ENCODE results near the gene SCN8A. TPM values are rescaled to one million over a fixed set of nuclear protein-coding genes. Genes with fewer than 3 reads are reported as not detected.

Gene SCN8A
- total RNA-seq, 1 donor = 33.7 TPM

DNA sequence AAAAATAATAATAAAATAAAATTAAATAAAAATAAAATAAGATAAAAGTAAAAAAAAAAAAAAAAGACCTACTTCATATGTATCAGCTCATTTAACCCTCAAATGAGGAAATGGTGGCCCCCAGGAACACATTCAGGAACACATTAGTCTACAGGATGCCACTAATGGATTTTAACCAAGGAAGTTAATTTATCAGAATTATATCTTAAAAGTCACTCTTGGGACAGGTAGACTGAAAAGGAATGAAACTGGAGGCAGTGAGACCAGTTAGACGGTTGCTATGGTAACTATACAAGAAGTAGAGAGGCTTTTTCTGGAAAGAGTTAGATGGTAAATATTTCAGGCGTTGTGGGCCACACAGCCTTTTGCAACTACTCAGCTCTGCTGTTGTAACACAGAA, 54.9 kb downstream of the SCN8A start:
- TF ChIP-seq, protein P1, sequence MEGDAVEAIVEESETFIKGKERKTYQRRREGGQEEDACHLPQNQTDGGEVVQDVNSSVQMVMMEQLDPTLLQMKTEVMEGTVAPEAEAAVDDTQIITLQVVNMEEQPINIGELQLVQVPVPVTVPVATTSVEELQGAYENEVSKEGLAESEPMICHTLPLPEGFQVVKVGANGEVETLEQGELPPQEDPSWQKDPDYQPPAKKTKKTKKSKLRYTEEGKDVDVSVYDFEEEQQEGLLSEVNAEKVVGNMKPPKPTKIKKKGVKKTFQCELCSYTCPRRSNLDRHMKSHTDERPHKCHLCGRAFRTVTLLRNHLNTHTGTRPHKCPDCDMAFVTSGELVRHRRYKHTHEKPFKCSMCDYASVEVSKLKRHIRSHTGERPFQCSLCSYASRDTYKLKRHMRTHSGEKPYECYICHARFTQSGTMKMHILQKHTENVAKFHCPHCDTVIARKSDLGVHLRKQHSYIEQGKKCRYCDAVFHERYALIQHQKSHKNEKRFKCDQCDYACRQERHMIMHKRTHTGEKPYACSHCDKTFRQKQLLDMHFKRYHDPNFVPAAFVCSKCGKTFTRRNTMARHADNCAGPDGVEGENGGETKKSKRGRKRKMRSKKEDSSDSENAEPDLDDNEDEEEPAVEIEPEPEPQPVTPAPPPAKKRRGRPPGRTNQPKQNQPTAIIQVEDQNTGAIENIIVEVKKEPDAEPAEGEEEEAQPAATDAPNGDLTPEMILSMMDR (IDR thresholded peaks at IDR 0.05; ENCODE audit: insufficient read depth, low read depth, low read length) = no peak

DNA sequence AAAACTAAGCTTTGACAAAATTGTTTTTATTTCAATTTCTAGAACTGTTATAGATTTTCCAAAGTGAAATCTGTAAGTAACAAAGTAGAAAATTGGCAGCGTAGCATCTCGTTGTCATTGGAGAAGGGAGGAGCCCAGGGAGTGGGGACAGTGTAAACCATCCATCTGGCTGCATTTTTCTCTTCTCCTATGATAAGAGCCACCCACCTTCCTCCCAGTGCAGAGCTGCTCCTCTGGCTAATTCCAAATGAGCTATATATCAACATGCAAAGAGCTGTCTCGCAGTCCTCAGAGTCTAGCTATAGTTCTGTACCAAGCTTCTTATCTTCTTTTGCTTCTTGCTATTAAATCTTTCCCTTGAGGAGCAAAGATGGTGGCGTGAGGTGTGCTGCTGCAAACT, 56.6 kb downstream of the SCN8A start:
- TF ChIP-seq, protein P1 (IDR thresholded peaks at IDR 0.05; ENCODE audit: insufficient read depth, low read depth, low read length) = no peak
- DNase-seq (ENCODE audit: low read depth) = no peak
- H3K4me3 ChIP-seq (ENCODE audit: low read depth, low read length) = no peak overlapping the region

More for the DNA sequence above, 54.9 kb downstream of the SCN8A start:
- no peak for DNase-seq (ENCODE audit: low read depth)
- H3K4me3 ChIP-seq (ENCODE audit: low read depth, low read length) = no peak overlapping the region

DNA sequence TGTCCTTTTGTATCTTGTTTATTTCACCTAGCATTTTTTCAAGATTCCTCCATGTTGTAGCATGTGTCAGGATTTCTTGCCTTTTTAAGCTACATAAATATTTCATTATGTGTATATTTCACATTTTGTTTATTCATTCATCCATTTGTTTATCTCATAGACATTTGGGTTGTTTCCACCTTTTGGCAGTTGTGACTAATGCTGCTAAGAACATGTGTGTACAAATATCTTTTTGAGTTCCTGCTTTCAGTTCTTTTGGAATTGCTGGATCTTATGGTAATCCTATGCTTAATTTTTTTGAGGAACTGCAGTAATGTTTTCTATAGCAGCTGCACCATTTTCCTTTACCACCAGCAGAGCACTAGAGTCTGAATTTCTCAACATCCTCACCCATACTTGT, 62.4 kb downstream of the SCN8A start:
- TF ChIP-seq, protein P1 (IDR thresholded peaks at IDR 0.05; ENCODE audit: insufficient read depth, low read depth, low read length) = no peak
- peak; percentile 16 for DNase-seq (ENCODE audit: low read depth)
- H3K4me3 ChIP-seq (ENCODE audit: low read depth, low read length) = no peak overlapping the region

- no peak for DNase-seq (ENCODE audit: low read depth)
- TF ChIP-seq, protein P1 (IDR thresholded peaks at IDR 0.05; ENCODE audit: insufficient read depth, low read depth, low read length) = no peak
- H3K4me3 ChIP-seq (ENCODE audit: low read depth, low read length) = no peak overlapping the region
These were observed 70.2 kb downstream of the SCN8A start for GRCh38 chr12:51661199-51661598.

DNA sequence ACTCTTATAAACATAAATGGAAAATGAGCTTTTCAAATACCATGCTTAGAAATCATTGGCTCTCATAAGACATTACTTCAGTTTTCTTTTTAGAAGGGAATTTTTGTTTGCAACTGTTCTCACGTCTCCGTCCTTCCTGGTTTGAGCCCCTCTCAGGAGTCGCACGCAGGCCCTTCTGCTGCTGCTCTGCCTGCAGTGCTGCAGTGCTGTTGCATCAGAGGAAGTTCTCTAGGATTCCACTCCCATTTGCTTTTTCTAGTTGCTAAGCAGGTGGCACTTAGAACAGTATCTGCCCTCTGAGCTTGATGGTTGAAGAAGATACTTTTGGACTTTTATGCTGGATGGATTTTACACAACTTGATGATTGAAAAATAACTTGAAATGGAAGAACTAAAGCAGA, 70.8 kb downstream of the SCN8A start:
- TF ChIP-seq, protein P1 (IDR thresholded peaks at IDR 0.05; ENCODE audit: insufficient read depth, low read depth, low read length) = no peak
- no peak for DNase-seq (ENCODE audit: low read depth)
- no peak overlapping the region for H3K4me3 ChIP-seq (ENCODE audit: low read depth, low read length)

DNA sequence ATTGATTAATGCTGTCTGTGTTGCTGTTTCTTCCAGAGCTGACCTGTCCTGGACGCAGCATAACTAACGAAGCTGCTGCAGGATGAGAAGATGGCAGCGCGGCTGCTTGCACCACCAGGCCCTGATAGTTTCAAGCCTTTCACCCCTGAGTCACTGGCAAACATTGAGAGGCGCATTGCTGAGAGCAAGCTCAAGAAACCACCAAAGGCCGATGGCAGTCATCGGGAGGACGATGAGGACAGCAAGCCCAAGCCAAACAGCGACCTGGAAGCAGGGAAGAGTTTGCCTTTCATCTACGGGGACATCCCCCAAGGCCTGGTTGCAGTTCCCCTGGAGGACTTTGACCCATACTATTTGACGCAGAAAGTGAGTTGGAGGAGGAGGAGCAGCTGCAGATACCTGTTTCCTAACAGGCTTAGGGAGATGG, 71.7 kb downstream of the SCN8A start:
- no peak for DNase-seq (ENCODE audit: low read depth)
- TF ChIP-seq, protein P1 (IDR thresholded peaks at IDR 0.05; ENCODE audit: insufficient read depth, low read depth, low read length) = no peak

DNA sequence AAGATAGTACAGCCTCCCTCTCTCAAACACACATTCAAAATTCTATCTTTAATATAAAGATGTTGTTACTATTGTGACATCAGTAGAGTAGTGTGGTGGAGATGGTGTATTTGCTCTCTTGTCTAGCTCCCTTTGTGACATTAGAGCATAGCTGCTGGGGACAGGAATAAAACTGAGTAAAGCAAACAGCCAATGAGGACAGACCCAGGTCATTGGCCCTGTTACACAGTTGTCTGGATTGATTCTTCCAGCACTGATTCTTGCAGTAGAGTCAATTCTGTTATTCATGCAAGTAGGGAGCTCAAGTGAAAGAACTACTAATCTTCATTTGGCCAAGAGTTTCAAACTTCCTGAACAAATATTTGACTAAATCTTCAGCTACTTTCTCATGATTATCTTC, 72.4 kb downstream of the SCN8A start:
- DNase-seq (ENCODE audit: low read depth) = no peak
- no peak overlapping the region for H3K4me3 ChIP-seq (ENCODE audit: low read depth, low read length)
- TF ChIP-seq, protein P1 (IDR thresholded peaks at IDR 0.05; ENCODE audit: insufficient read depth, low read depth, low read length) = no peak

More for the DNA sequence above, 71.7 kb downstream of the SCN8A start:
- no peak overlapping the region for H3K4me3 ChIP-seq (ENCODE audit: low read depth, low read length)

Measured in fibroblast of villous mesenchyme (primary cell).